SK-N-SH (cell line): ENCODE results near the gene OR51V1.

Experiments
- CTCF ChIP-seq: fragments of 200-600 bp; sonication (generic); IDR thresholded peaks from 2 replicates; pipeline ENCODE4 v1.6.1; 2017; ENCODE audit warnings: antibody characterized with exemption, mild to moderate bottlenecking, moderate library complexity
- EP300 ChIP-seq, 2 experiments: IDR thresholded peaks; 2 replicates each; pipeline versions ENCODE4 v1.4.0 to v1.6.1; 2012; ENCODE audit warnings: borderline replicate concordance in 1 of 2, low read depth in 1 of 2, low read length in 1 of 2
- GATA2 ChIP-seq: sonication (generic); formaldehyde crosslinking; IDR thresholded peaks from 2 replicates; pipeline ENCODE4 v1.5.0; 2020; ENCODE audit warnings: mild to moderate bottlenecking, missing genetic modification reagents
- POLR2AphosphoS5 ChIP-seq: IDR thresholded peaks from 2 replicates; pipeline ENCODE4 v1.6.1; 2012; ENCODE audit warnings: low read depth, low read length
- REST ChIP-seq: IDR thresholded peaks from 2 replicates; pipeline ENCODE4 v1.6.1; 2012; ENCODE audit warnings: mild to moderate bottlenecking, low read depth, low read length, moderate library complexity
- TCF12 ChIP-seq: IDR thresholded peaks from 2 replicates; pipeline ENCODE4 v1.4.0; 2012

- TF ChIP-seq CTCF: no peak
- TF ChIP-seq POLR2AphosphoS5: no peak
- no peak for TF ChIP-seq EP300 (IDR thresholded peaks at IDR 0.05; ENCODE audit: borderline replicate concordance in 1 of 2, low read depth in 1 of 2, low read length in 1 of 2)
- no peak for TF ChIP-seq GATA2 (CRISPR knock-in tag)
- no peak for TF ChIP-seq REST
- TF ChIP-seq TCF12: no peak
Observed at GRCh38 chr11:5239046-5239445, 38.6 kb upstream of the OR51V1 start.
